PC-3 (cell line): ENCODE results near the gene HKDC1.

Experiments used
- CTCF ChIP-seq: fragments of 300-600 bp; sonication (generic); conservative IDR thresholded peaks from 2 replicates; pipeline ENCODE4 v1.5.1; 2017; ENCODE audit warnings: antibody characterized with exemption, low read depth, mild to moderate bottlenecking, low read length
- EZH2 ChIP-seq: fragments of 300-600 bp; sonication (generic); IDR thresholded peaks from one replicate; pipeline ENCODE4 v1.6.1; 2017; ENCODE audit warnings: antibody characterized with exemption, mild to moderate bottlenecking, low read length; ENCODE audit not compliant: unreplicated experiment

DNA sequence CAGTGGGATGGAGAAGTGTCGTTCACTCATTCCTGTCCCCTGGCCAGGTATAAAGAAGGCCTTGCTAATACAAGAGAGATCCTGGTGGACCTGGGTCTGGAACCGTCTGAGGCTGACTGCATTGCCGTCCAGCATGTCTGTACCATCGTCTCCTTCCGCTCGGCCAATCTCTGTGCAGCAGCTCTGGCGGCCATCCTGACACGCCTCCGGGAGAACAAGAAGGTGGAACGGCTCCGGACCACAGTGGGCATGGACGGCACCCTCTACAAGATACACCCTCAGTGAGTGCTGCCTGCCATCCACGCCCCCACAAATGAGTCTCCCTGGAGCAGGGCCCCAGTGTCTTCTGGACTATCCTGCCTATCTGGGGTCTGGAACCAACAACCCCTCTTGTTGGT, 27.2 kb downstream of the HKDC1 start:
- TF ChIP-seq CTCF (no peak), EZH2 (no peak)
